ENCODE data around the gene SLC28A1. TPM values are rescaled to one million over a fixed set of nuclear protein-coding genes. Genes with fewer than 3 reads are reported as not detected.

Gene SLC28A1
- total RNA-seq, 2 donors from 2014 or later: 0.80 TPM; not detected in 1

DNA sequence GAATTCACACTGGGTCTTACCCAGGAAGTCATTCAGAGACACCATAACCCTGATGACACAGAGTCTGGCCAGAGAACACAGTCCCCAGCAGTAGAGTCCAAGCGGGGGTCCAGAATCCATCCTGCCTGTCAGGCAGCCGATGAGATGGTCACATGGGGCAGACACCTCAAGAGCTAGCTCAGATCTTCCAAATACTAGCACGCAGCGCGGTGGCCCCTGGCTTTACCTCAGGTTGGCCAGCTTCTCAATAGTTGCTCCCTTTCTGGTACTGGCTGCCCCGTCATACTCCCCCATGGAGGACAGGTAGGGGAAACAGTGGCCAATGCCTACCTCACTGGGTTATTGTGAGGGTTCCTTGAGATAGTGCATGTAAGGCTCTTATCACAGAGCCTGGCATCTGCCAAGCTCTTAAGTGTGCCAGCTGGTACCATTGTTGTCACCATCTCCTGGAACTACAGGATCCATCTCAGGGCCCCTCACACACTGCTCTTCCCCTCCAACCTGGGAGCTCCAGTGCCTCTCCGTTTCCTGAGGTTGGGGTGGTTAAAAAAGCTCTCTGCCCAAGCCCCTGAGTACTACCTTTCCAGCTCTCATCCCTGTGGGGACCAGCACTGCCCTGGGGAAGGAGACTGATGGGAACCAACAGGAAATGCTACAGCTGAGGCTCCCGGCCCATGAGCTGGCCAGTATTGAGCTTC is 3.5 kb upstream of the SLC28A1 start:
- TF ChIP-seq, protein P1, sequence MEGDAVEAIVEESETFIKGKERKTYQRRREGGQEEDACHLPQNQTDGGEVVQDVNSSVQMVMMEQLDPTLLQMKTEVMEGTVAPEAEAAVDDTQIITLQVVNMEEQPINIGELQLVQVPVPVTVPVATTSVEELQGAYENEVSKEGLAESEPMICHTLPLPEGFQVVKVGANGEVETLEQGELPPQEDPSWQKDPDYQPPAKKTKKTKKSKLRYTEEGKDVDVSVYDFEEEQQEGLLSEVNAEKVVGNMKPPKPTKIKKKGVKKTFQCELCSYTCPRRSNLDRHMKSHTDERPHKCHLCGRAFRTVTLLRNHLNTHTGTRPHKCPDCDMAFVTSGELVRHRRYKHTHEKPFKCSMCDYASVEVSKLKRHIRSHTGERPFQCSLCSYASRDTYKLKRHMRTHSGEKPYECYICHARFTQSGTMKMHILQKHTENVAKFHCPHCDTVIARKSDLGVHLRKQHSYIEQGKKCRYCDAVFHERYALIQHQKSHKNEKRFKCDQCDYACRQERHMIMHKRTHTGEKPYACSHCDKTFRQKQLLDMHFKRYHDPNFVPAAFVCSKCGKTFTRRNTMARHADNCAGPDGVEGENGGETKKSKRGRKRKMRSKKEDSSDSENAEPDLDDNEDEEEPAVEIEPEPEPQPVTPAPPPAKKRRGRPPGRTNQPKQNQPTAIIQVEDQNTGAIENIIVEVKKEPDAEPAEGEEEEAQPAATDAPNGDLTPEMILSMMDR (IDR thresholded peaks at IDR 0.05): no peak
- intact Hi-C loops (cut with DNase I): no loop called here
- no peak for DNase-seq

GRCh38 chr15:84881520-84881830 is 3.0 kb upstream of the SLC28A1 start:
- no peaks in the 10 kb centered on the region for H3K9me3 ChIP-seq
- no peaks in the 10 kb centered on the region for H3K4me1 ChIP-seq
- DNase-seq: no peak
- no peaks in the 10 kb centered on the region for H3K36me3 ChIP-seq
- no peak overlapping the region for H3K4me3 ChIP-seq
- no peak overlapping the region for H3K9ac ChIP-seq (ENCODE audit: low read depth in 2 of 2, low read length in 2 of 2)
- intact Hi-C loops (cut with DNase I): no loop called here
- H3K27ac ChIP-seq: no peak overlapping the region
- TF ChIP-seq, protein P1 (IDR thresholded peaks at IDR 0.05): no peak
- no peaks in the 10 kb centered on the region for H3K27me3 ChIP-seq

More for the DNA sequence above, 3.5 kb upstream of the SLC28A1 start:
- Histone ChIP-seq H3K9ac (ENCODE audit: low read depth in 2 of 2, low read length in 2 of 2) (no peak overlapping the region), H3K9me3 (no peaks in the 10 kb centered on the region), H3K4me1 (no peaks in the 10 kb centered on the region), H3K36me3 (no peaks in the 10 kb centered on the region), H3K27ac (no peak overlapping the region), H3K27me3 (no peaks in the 10 kb centered on the region), H3K4me3 (no peak overlapping the region)

- Histone ChIP-seq H3K9me3 (no peaks in the 10 kb centered on the region), H3K27ac (no peak overlapping the region), H3K4me1 (no peaks in the 10 kb centered on the region), H3K9ac (ENCODE audit: low read depth in 2 of 2, low read length in 2 of 2) (no peak overlapping the region), H3K36me3 (no peaks in the 10 kb centered on the region), H3K4me3 (no peak overlapping the region), H3K27me3 (no peaks in the 10 kb centered on the region)
- intact Hi-C loops (cut with DNase I): no loop called here
- DNase-seq: no peak
- TF ChIP-seq, protein P1 (IDR thresholded peaks at IDR 0.05): no peak
Measured at GRCh38 chr15:84883466-84883865, 996 bp upstream of the SLC28A1 start.

DNA sequence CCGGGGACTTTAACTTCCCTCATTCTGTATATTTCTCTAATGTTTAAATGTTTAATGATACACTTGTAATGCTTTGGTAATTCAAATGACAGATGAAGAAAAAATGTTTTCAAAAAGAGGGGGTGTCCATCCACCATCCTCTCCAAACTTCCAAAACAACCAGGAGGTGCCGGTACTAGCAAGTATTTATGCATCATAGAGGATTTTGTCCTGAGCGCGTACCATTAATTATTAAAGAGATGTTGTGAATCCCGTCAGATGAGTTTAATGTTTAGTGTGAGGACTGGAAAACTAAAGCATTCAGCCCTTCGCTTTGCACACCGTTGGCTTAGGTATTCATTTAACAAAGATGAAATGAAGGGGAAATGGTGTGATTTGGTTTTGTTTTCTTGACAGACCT is 1.3 kb downstream of the SLC28A1 start:
- no peaks in the 10 kb centered on the region for H3K4me1 ChIP-seq
- H3K36me3 ChIP-seq: no peaks in the 10 kb centered on the region
- H3K4me3 ChIP-seq: no peak overlapping the region
- intact Hi-C loops (cut with DNase I): no loop called here
- no peaks in the 10 kb centered on the region for H3K27me3 ChIP-seq
- no peaks in the 10 kb centered on the region for H3K9me3 ChIP-seq
- TF ChIP-seq, protein P1 (IDR thresholded peaks at IDR 0.05): no peak
- H3K9ac ChIP-seq (ENCODE audit: low read depth in 2 of 2, low read length in 2 of 2): no peak overlapping the region
- DNase-seq: no peak
- no peak overlapping the region for H3K27ac ChIP-seq

DNA sequence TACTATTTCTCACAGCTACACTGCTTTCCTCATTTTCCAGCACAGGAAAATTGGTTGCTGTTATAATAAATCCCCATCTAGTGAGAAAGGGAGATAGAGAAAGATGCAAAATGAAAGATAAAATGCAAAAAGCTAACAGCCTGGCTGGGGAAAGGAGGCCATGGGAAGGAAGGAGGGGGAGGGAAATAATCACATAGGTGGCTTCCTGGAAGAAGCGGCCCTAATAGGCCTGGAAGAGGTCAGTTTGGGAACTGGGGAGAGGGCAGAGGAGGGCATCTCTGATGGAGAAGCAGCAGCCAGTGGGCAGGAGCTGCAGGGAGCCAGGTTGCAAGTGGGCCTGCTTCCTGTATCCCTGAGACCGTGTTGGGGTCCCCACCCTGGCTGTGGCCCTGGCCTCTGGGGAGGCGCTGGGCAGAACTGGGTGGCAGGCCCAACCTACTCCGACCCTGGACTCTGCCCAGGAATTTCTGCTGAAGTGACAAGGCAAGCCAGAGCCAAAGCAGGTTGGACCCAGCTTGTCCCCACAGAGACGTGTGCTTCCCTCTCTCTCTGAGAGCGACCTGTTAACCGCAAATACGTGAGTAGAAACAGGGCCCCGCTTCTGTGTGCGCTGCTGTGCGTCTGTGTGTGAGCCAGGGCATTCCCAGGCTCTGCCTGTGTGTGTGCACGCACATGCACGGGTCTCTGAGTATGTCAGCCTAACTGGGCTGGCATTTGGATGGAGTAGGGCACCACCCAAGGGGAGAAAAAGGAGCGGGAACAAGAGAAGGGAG is 1.9 kb downstream of the SLC28A1 start:
- no peak for DNase-seq
- H3K4me3 ChIP-seq: no peak overlapping the region
- TF ChIP-seq, protein P1 (IDR thresholded peaks at IDR 0.05): no peak
- no peaks in the 10 kb centered on the region for H3K4me1 ChIP-seq
- H3K9me3 ChIP-seq: no peaks in the 10 kb centered on the region
- H3K36me3 ChIP-seq: no peaks in the 10 kb centered on the region
- intact Hi-C loops (cut with DNase I): no loop called here
- no peaks in the 10 kb centered on the region for H3K27me3 ChIP-seq
- no peak overlapping the region for H3K27ac ChIP-seq
- H3K9ac ChIP-seq (ENCODE audit: low read depth in 2 of 2, low read length in 2 of 2): no peak overlapping the region

Data from colonic mucosa (tissue), 4 donors.